ENCODE measurements around the gene CDK5RAP1.

CDK5RAP1 gene

DNA sequence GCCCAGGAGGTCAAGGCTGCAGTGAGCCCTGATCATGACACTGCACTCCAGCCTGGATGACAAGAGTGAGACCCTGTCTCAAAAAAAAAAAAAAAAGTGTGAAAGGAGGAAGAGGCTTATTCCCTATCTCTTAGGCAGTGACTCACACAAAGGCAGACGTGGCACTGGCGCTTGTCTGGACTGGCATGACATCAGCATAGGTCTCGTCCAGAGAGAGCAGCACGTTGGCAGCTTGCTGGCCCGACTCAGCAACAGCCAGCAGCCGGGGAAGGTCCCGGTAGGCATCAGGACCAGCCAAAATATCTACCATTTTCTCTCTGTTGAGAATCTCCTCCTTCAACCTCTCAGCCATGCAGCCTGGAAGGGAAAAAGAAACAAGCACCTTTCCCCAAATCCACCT is 14.1 kb downstream of the CDK5RAP1 start:
- no peak for DNase-seq (ENCODE audit: extremely low read depth in 1 of 2, low read depth in 1 of 2)

DNA sequence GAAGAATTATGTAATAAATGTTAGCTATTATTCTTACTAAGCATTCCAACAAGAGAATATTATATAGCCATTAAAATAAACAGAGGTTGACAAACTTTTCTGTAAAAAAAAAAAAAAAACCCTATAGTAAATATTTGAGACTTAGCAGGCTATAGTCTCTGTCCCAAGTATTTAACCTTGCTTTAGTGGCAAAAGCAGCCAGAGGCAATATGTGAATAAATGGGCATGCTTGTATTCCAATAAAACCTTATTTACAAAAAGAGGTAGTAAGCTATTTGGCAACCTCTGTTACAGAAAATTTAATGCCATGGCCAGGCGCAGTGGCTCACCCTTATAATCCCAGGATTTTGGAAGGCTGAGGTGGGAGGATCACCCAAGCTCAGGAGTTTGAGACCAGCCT is 14.6 kb downstream of the CDK5RAP1 start:
- no peak for DNase-seq (ENCODE audit: extremely low read depth in 1 of 2, low read depth in 1 of 2)

DNA sequence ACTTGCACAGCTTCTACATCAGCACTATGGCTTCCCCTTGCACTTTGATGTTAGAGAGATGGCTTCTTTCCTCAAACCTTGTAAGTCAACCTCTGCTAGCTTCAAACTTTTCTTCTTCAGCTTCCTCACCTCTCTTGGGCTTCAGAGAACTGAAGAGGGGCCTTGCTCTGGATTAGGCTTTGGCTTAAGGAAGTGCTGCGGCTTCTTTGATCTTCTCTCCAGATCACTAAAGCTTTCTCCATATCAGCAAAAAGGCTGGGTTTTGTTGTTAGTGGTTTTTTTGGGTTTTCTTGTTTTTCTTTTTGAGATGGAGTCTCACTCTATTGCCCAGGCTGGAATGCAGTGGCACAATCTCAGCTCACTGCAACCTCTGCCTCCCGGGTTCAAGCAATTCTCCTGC is 24.0 kb downstream of the CDK5RAP1 start:
- DNase-seq (ENCODE audit: extremely low read depth in 1 of 2, low read depth in 1 of 2) = no peak

DNA sequence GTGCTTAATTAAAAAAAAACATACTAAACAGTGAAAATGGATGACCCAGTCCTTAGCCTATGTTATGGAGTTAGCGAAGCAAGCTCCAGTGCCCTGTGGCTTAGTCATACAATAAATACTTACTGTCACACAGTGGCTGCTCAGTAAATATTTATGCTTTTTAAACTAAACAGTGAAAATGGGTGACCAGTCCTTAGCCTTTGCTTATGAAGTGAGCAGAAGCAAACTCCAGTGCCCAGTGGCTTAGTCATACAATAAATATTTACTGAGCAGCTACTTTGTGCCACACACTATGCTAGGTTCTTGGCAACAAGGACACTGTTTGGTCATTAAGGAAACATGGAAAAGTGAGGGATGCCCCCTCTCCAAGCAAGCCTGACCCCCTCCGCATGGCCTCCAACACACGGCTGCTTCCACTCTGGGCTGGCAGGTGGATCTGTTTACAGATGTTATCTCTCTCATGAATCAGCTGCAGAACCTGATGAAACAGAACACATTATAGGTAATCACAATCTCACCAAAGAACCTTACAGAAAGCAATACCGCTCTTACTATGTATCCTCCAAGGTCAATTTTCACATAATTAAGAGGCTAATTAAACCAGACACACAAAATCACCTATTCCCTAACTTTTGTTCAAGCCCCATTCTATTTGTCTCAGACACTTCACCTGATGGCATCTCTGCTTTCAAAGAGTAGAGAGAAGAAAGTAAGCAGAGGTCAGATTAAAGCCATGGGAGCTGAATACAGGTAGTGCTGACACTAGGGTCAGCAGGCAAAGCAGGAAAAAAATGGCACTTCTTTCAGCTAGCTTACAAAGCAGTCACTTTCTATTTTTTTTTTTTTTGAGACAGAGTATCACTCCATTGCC is 27.3 kb downstream of the CDK5RAP1 start:
- DNase-seq (ENCODE audit: extremely low read depth in 1 of 2, low read depth in 1 of 2) = no peak

DNA sequence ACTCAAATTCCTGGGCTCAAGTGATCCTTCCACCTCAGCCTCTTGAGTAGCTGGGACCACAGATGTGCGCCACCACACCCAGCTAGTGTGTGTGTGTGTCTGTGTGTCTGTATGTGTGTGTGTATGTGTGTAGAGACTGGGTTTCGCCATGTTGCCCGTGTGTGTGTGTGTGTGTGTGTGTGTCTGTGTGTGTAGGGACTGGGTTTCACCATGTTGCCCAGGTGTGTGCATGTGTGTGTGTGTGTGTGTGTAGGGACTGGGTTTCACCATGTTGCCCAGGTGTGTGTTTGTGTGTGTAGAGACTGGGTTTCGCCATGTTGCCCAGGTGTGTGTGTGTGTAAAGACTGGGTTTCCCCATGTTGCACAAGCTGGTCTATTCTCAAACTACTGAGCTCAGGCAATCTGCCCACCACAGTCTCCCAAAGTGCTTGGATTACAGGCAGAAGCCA is 28.3 kb downstream of the CDK5RAP1 start:
- no peak for DNase-seq (ENCODE audit: extremely low read depth in 1 of 2, low read depth in 1 of 2)

DNA sequence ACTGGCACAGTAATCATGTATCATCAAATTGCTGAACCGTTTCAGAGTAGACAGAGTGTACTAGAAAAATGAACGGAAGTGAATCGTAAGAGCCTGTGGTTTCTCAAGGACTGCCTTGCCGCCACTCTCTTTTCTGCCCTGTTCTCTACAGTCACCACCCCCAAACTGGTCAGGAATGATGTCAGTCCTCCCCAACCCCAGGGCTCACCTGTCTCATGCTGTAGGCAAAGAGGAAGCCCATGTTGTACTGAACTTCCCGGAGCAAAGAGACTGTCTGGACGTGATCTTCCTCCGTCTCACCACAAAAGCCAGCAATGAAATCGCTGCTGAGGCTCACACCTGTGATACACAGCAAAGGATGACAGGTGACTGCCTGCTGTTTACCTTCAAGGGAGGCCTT is 31.0 kb downstream of the CDK5RAP1 start:
- peak in 1 of 2 donors; percentile 27 for DNase-seq (ENCODE audit: extremely low read depth in 1 of 2, low read depth in 1 of 2)

DNA sequence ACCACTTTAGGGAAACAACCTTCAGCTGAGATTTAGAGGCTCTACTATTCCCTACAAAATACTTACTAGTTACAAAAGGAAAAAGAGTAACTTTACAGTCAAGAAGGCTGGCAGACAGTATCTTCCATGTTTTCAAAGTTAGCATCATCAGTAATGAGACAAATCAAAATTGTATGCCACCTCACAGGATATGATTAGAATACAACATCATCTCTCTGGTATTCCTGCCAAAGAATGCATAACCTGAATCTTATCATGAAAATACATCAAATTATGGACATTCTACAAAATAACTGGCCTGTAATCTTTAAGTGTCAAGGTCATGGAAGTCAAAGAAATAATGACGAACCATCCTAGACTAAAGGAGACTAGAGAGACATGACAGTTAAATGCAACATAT is 38.4 kb downstream of the CDK5RAP1 start:
- DNase-seq (ENCODE audit: extremely low read depth in 1 of 2, low read depth in 1 of 2) = no peak

DNA sequence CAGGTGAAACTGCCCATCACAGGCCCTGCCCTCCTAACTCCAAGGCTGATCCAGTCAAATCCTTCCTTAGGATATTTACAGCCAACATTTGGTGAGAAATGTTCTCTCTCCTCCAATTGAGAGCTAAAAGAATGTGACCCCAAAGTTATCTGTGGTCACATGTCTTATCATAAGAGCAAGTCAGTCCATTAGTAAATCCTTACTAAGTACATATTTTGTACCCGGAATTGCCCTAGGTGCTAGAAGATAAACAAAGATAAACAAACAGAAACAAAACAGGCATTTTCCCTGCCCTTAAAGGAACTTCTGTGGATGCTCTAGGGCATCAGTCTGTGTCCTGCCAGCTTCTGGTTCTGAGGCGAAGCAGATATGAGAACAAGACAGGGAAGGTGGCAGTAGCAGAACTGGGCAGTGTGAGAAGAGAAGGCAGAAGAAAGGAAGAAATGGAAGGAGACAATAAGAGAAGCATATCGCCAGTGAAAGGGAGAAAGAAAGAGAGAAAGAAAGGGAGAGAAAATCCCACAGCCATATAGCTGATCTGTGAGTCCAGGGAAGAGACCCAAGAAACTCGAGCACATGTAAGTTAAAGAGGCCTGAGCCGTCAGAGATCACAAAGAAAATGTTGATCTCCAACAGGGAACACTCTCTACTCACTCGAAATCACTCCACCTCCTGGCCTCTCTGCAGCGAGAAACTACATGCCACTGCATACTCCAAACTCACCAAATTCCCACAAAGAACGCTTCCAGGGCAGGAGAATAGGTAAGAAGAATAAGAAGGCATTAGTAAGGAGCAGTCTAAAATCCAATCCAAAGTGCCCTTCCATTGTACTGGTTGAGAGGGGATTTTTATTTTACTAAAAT is 41.7 kb downstream of the CDK5RAP1 start:
- no peak for DNase-seq (ENCODE audit: extremely low read depth in 1 of 2, low read depth in 1 of 2)

DNA sequence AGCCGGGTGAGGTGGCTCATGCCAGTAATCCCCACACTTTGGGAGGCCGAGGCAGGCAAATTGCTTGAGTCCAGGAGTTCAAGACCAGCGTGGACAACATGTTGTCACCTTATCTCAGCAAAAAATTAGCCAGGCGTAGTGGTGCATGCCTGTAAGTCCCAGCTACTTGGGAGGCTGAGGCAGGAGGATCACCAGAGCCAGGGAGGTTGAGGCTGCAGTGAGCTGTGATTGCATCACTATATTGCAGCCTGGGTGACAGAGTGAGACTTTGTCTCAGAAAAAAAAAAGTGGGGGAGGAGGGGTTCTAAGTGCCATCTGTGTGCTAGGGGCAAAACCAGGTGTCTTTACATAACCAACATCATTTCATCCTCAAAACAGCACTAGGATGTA is 48.3 kb downstream of the CDK5RAP1 start:
- no peak for DNase-seq (ENCODE audit: extremely low read depth in 1 of 2, low read depth in 1 of 2)

DNA sequence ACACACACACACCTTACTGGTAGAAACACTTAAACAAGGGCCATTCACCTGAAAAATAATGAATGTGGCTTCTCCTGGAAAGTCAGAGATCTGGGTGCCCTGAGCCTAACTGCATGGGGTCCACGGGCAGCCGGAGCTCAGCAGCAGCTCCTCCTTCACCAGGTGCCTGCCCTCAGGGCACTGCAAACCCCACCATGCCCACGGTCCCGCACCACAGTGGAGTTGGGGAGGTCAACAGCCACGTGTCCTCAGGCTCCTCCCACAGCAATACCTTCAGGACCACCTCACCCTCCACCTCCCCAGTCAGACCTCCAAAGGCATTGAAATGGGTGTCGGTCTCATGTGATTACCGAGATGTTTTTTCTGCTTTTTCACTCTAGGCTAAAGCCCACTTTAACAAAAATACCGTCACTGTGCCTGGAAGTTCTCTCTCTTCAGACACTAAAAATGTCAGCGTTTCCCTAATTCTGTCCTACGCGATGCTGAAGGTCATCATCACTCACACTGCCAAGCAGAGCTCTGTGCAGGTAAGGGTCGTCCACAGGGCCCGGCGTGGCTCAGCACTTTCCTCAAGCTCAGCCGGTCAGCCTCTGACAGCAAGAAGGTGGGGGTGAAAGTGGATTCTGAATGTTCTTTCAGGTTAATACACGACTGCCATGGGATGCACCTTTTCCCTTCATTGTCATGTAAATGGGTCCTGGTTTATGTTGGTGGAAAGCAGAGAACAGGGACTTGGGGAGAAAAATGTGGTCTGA is 48.9 kb downstream of the CDK5RAP1 start:
- no peak for DNase-seq (ENCODE audit: extremely low read depth in 1 of 2, low read depth in 1 of 2)

DNA sequence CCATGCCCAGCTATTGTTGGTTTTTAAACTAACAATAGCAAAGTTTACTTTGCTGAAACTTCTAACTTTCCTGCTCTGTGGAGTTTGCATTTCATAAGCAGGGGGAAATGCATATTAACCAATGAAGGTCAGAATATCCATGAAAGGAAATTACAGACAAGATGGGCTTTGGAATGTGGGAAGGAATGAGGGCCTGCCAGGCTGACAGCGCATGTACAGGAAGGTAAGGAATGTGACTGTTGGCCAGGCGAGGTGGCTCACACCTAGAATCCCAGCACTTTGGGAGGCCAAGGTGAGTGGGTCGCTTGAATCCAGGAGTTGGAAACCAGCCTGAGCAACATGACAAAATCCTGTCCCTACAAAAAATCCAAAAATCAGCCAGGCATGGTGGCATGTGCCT is 49.6 kb downstream of the CDK5RAP1 start:
- DNase-seq (ENCODE audit: extremely low read depth in 1 of 2, low read depth in 1 of 2) = no peak

DNA sequence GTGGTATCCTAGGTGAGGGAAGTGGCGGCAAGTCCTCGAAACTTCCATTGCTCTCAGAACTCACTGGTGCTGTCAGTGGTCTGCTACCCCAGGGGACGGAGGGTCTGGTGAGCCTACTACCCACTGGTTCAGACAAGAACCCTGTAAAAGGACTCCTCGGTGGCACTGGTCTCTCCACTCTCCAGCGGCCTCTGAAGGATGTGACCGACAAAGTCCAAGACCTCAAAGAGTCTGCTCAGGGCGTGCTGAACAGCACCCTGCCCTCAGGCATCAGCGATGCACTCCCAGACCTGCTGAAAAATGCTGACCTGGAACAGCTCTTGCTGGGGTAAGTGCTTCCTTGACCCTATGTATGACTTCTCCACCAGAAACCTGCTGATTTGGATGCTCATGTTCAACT is 51.8 kb downstream of the CDK5RAP1 start:
- DNase-seq (ENCODE audit: extremely low read depth in 1 of 2, low read depth in 1 of 2) = no peak

DNA sequence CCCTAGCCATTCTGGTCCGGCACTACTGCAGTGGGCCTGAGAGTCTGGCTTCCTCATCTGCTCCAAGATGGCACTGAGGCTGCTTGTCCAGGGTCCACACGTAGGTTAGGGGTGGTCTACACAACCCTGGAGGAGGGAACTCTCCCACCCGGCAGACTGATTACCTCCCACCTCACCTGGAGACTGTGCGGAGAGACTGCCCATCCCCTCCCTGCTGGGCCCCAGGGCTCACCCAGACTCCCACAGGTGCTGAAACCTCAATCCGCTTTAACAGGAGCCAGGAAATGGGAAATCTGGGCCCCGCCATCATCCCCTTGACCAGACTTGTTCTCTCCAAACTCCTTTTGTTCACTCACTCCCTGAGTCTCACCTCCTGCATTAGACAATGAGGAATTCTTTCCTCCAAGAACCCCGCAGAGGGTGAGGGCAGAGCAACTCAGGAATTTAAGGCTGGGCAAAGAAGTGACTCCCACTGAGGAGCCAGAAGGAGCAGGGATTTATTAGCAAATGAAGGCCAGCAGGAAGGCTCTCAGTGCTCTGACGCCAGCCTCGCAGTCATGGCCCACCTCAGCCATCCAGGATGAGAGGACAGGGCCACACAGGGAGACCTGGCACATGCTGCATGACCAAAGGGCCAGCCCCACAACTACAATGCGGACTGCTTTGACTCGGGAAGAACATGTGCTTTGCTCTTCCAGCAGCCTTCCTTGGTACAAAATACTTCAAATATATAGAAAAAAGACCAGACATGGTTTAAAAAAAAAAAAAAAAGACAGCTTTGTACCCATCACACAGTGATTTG is 53.0 kb downstream of the CDK5RAP1 start:
- DNase-seq (ENCODE audit: extremely low read depth in 1 of 2, low read depth in 1 of 2) = no peak

DNA sequence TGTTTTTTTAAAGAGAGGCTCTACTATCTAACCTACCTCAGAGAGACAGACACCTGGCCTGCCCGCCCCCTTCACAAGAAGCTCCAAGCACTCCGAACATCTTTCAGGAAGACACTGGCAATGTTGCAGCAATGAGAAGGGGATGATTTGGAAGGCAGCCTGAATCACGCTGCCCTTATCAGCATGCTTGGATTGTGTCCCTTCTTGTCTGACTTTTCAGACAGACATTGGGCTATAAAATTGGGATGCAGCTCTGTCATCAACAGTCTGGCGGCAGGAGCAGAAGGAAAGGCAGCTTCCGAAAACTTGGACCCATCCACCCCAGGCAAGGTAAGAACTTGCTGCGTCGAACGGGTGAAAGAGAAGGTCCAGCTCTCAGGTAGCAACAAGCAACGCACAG is 56.0 kb downstream of the CDK5RAP1 start:
- no peak for DNase-seq (ENCODE audit: extremely low read depth in 1 of 2, low read depth in 1 of 2)

DNA sequence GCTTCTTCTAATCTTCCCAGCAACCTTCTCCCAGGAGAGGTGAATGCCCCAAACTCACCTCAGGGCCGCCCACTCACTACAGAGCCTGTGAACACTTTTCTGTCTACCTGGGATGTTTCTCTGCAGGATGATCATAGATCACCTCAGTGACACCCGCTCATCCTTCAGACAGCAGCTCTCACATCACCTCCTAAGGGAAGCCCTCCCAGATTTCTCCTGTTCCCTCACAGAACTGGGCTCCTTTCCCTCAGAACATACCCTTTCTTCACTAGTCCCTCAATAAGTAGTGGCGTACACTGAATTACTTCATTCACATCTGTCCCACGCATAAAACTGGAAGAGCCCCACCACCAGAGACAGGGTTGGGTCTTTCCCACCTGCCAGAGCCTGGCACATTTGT is 57.8 kb downstream of the CDK5RAP1 start:
- no peak for DNase-seq (ENCODE audit: extremely low read depth in 1 of 2, low read depth in 1 of 2)

DNA sequence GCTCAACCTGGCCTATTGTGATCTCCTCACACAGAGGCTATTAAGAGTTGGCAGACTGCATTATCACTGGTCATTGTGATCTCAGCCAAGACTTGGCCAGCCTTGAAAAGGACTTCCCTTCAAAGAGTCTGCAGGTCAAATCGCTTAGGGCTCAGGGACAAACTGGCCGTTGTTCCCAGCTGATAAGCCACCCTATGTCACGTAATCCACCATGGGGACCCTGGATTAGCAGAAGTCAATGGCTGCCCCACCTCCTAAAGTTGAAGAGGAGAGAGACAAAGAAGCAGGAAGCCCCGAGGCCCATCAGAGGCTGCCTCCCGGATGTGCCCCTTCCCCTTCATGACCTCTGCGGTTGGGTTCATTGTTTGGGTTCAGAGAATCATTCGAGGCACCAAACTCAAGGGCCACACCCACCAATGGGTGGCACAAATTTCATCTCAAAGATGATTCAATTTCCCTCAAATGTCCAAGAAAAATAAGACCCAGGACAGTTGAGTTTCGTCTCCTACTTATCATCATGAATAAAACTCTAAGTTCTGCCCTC is 61.7 kb downstream of the CDK5RAP1 start:
- no peak for DNase-seq (ENCODE audit: extremely low read depth in 1 of 2, low read depth in 1 of 2)

DNA sequence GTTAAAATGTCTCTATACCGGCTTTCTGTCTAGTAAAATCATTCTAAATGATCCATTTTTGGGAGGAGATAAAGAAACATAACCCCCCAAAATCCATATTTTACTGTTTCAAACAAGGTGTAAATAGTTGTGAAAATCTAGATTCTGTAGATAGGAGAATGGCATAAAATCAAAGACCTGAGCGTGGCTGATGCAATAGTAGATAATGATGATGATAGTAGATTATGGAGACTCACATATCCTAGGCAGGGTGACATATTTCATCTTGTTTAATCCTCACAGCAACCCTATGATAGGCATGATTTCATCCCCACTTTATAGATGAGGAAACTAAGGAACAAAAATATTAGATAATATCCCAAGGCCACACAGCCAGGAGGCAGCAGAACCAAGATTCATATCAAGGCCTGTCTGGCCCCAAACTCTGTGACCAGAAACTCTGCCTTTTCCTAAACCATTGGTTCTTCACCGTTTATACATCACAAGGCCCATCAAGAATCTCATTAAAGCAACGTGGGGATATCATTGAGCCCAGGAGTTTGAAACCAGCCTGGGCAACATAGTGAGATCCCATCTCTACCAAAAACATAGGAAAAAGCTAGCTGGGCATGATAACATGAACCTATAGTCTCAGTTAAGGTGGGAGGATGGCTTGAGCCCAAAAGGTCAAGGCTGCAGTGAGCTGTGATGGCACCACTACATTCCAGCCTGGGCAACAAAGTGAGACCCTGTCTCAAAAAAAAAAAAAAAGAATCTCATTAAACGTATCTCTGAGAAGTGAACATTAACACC is 62.7 kb downstream of the CDK5RAP1 start:
- no peak for DNase-seq (ENCODE audit: extremely low read depth in 1 of 2, low read depth in 1 of 2)

DNA sequence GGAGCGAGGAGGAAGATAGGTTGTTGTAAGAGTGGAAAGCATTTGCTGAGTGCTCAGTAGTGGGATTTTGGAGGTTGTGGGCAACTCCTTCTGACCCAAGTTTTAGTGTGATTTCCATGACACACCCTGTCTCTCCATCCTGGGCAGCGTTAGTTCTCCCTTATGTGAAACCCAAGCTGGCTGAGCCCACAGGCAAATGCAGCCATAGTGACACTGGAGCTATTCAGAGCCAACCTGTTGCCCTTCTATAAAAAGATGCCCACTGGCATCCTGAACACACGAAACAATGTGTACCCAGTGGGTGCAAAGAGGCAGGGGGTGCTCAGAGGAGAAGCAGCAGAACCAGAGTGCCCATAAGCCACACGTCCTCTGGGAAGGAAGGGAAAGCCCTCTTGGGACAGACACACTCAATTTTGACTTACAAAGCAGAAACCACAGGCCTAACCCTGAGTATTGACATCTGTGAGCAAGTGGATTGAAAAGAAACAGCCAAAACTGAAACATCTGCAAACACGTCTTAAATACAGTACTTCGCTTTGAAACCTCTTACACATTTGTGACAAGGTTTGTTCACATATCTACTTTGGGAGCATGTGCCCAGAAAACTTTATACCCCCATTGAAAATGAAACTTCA is 63.7 kb downstream of the CDK5RAP1 start:
- DNase-seq (ENCODE audit: extremely low read depth in 1 of 2, low read depth in 1 of 2) = no peak

DNA sequence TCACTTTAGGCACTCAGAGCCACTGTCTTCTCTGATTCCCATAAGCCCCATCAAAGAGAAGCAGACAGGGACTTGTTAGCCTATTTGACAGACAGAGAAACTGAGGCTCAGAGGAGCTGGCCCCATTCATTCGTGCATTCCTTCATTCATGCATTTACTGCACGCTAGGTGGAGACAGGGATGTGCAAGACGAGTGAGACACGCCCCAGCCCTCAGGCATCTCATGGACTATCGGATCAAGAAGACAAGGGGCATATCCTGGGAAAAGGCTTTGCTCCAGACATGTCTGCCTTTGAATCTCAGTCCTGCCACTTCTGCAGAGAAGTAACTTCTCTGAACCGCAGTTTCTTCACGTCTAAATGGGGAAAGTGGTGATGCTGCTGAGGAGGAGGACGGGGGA is 64.2 kb downstream of the CDK5RAP1 start:
- DNase-seq (ENCODE audit: extremely low read depth in 1 of 2, low read depth in 1 of 2) = no peak
